Activated CD4-positive, alpha-beta memory T cell treated with anti-CD3 and anti-CD28 coated beads, Interleukin-2, amount 10 ng/mL, durations not matched to agents 7 days and 5 days (primary cell): Measurements from ENCODE around the gene LRP2. TPM values are rescaled to one million over a fixed set of nuclear protein-coding genes. Genes with fewer than 3 reads are reported as not detected.

Experiments
- CTCF ChIA-PET: fragments of 350-600 bp; sonication (Branson Sonifier 250); formaldehyde crosslinking; loops from one replicate; lab custom pipeline; 2021; ENCODE audit warnings: antibody characterized with exemption, inconsistent platforms; lab: Charles Lee
- POLR2A ChIA-PET: fragments of 350-600 bp; sonication (Branson Sonifier 250); formaldehyde crosslinking; loops from one replicate; lab custom pipeline; 2021; ENCODE audit warnings: antibody characterized with exemption; lab: Charles Lee
- DNase-seq: peaks from one replicate; pipeline ENCODE4 v3.0.0-alpha.2; 2020
- H3K27ac Mint-ChIP-seq: one replicate; pipeline ENCODE4 v1.8.0; 2021; ENCODE audit warnings: mild to moderate bottlenecking, mixed read lengths
- H3K27me3 Mint-ChIP-seq: one replicate; pipeline ENCODE4 v1.8.0; 2021; ENCODE audit warnings: mixed read lengths
- H3K36me3 Mint-ChIP-seq: one replicate; pipeline ENCODE4 v1.8.0; 2021; ENCODE audit warnings: low read depth, mixed read lengths
- H3K4me1 Mint-ChIP-seq: one replicate; pipeline ENCODE4 v1.8.0; 2021; ENCODE audit warnings: mixed read lengths
- H3K4me3 Mint-ChIP-seq: one replicate; pipeline ENCODE4 v1.8.0; 2021; ENCODE audit warnings: mild to moderate bottlenecking, mixed read lengths
- H3K9me3 Mint-ChIP-seq: one replicate; pipeline ENCODE4 v1.8.0; 2021; ENCODE audit warnings: mixed read lengths
- total RNA-seq, 2 experiments: library from RNA; stranded (reverse); gene quantifications; one replicate each; pipeline ENCODE4 v1.2.3, GENCODE V29; 2021

Gene LRP2
- total RNA-seq, 2 experiments from 2014 or later: 0.25 to 0.28 TPM

DNA sequence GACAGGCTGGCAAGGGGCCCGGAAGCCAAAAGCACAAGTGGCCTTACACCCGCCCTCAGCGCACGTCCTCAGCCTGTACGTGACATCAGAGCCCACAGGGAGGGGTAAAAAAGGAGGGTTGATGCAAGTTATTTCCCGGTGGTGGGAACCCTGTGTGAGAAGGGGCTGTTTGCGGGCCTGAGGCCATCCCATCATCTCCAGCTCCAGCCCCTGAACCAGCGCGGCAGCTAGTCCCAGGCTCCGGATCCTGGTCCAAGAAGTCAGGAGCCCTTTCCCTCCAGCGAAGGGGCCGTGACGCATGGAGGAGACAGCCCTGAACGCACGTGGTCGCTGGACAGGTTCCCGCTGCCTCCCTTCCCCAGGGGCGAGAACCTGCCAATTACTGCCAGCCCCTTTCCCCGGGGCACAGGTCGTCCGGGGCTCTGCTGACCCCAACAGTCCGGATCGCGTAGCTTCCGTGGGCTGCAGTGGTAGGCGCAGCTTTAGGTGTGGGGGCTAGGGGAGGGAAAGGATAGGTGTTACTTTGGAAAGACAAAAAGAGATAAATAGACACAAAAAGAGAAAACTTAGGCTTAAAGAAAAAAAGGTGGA lies 1.3 kb upstream of the LRP2 start:
- DNase-seq: peak; percentile 68
- CTCF ChIA-PET: no interaction called here
- Mint-ChIP-seq H3K27ac (peak overlapping the region; percentile 34), H3K36me3 (no peaks in the 10 kb centered on the region), H3K4me1 (peaks cover 37% of the 10 kb centered on the region), H3K9me3 (no peaks in the 10 kb centered on the region), H3K27me3 (peaks cover 44% of the 10 kb centered on the region), H3K4me3 (peak overlapping the region; percentile 87)
- POLR2A ChIA-PET: no interaction called here

DNA sequence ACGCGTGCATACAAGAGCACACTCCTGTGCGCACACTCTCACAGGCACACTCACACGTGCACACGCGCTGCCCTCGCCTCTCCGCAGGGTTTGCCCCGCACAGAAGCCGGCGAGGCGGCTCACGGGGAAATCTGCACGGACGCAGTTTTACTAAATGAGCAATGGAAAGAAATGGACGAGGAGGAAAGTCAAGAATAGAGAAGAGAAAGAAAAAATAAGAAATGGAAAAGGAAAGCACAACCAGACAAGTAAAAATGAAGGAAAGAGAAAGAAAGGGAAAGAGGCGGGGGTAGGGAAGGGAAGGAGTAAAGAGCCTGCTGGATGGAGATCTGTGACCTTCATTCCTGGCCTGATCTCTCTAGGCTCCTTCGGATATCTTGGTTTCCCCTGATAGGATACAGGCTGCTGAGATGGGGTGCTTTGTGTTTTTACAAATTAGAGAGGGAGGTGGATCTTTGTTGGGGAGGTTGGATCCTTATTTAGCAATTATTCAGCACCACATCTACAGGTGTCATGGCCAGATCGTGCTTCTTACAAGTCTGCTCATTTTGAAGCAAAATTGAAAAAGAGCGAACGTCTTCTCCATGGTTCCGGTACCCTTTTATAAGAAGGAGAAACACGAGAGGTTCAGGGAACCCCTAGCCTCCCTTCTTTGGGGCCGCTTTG lies 693 bp upstream of the LRP2 start:
- peak overlapping the region; percentile 87 for H3K4me3 Mint-ChIP-seq
- no peaks in the 10 kb centered on the region for H3K36me3 Mint-ChIP-seq
- H3K4me1 Mint-ChIP-seq: peaks cover 37% of the 10 kb centered on the region
- CTCF ChIA-PET: no interaction called here
- no peak for DNase-seq
- H3K27me3 Mint-ChIP-seq: peaks cover 49% of the 10 kb centered on the region
- H3K9me3 Mint-ChIP-seq: no peaks in the 10 kb centered on the region
- no peak overlapping the region for H3K27ac Mint-ChIP-seq
- POLR2A ChIA-PET: no interaction called here

- peaks cover 37% of the 10 kb centered on the region for H3K4me1 Mint-ChIP-seq
- peaks cover 56% of the 10 kb centered on the region for H3K27me3 Mint-ChIP-seq
- H3K27ac Mint-ChIP-seq: no peak overlapping the region
- peak; percentile 16 for DNase-seq
- H3K36me3 Mint-ChIP-seq: no peaks in the 10 kb centered on the region
- ChIA-PET CTCF (no interaction called here), POLR2A (interaction anchor here (1.4 kb wide), 1 partner anchor 118 kb away, joined by 3 read pairs; the partner anchor contains the start of gene BBS5)
- H3K9me3 Mint-ChIP-seq: no peaks in the 10 kb centered on the region
- peak overlapping the region; percentile 33 for H3K4me3 Mint-ChIP-seq
These were observed 622 bp downstream of the LRP2 start for GRCh38 chr2:169361706-169362117.

DNA sequence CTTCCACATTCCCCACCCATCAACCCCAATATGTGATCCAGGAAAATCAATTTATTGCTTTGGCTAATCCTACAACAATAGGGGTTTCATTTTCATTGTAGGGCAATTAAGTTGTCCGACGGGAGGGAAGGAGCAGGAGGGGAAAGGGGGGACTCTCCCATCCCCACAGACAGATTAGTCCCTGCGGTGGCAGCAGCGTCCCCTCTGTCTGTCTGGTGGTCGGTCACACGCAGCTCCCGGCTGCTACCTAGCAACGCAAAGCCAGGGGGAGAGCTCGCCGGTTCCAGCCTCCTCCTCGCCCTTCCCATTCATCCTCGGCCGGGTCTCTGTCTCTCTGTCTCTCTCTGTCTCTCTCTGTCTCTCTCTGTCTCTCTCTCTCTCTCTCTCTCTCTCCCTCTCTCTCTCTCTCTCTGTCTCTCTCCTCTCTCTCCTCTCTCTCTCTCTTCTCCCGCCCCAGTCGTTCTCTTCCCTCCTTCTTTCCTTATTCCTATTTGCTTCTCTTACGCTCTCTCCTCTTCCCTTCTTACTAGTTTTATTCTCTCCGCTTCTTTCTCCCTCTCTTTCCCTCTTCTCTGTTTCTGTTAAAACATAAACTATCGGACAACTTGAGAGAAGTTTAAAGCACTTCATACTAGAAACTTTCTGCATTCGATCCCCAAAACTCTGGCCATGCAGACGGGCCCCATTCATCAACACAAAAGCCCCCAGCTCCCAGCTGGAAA lies 1.2 kb downstream of the LRP2 start:
- Mint-ChIP-seq H3K27me3 (peaks cover 61% of the 10 kb centered on the region), H3K4me3 (peak overlapping the region; percentile 33), H3K9me3 (no peaks in the 10 kb centered on the region), H3K36me3 (no peaks in the 10 kb centered on the region), H3K27ac (no peak overlapping the region), H3K4me1 (peaks cover 37% of the 10 kb centered on the region)
- CTCF ChIA-PET: no interaction called here
- POLR2A ChIA-PET: interaction anchor here (1.4 kb wide), 1 partner anchor 118 kb away, joined by 3 read pairs; the partner anchor contains the start of gene BBS5
- DNase-seq: no peak

GRCh38 chr2:169358016-169358415 lies 4.3 kb downstream of the LRP2 start:
- peaks cover 54% of the 10 kb centered on the region for H3K27me3 Mint-ChIP-seq
- H3K4me3 Mint-ChIP-seq: no peak overlapping the region
- ChIA-PET CTCF (no interaction called here), POLR2A (no interaction called here)
- DNase-seq: no peak
- no peaks in the 10 kb centered on the region for H3K36me3 Mint-ChIP-seq
- peaks cover 16% of the 10 kb centered on the region for H3K4me1 Mint-ChIP-seq
- no peak overlapping the region for H3K27ac Mint-ChIP-seq
- H3K9me3 Mint-ChIP-seq: no peaks in the 10 kb centered on the region

DNA sequence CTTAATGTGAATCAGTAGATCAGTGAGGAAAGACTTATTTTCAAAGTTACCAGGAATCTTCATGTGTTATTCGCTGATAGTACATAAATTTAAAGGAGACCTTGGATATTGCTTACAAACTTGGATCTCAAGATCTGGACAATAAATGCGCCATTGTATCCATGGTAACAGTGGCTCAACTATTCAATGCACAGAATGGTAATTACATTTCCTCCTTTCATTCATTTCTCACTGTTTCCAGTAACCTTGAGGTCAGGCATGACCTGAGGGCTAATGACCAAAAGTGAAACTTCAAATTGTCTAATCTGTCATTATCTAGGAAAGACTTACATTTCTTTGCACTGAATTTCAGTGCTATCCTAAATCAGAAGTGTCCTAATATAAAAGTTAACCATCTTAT lies 8.1 kb downstream of the LRP2 start:
- POLR2A ChIA-PET: interaction anchor here (1.0 kb wide), 1 partner anchor 11 kb away, joined by 3 read pairs; no protein-coding TSS in a partner anchor
- Mint-ChIP-seq H3K4me3 (no peak overlapping the region), H3K9me3 (no peaks in the 10 kb centered on the region), H3K4me1 (no peaks in the 10 kb centered on the region), H3K36me3 (no peaks in the 10 kb centered on the region), H3K27ac (no peak overlapping the region), H3K27me3 (peaks cover 23% of the 10 kb centered on the region)
- DNase-seq: no peak
- CTCF ChIA-PET: no interaction called here

DNA sequence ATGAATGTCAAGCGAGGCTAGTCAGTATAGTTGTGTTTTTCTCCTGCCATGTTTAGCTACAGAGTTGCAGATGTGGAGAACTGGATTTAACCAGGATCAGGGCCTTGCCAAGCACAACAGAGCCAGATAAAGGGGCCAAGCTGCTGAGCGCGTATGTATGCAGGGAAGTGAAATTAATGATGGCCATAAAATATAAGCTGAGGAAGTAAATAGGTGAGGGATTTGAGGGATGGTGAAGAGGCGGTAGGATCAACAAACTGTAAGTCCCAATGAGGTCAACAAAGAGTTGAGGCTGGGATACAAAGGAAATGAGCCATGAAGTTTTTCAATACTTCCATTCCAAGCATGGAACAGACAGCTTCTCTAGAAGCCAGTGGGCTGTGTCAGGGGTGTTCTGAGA lies 10.6 kb downstream of the LRP2 start:
- H3K9me3 Mint-ChIP-seq: no peaks in the 10 kb centered on the region
- H3K27ac Mint-ChIP-seq: no peak overlapping the region
- POLR2A ChIA-PET: no interaction called here
- peaks cover 15% of the 10 kb centered on the region for H3K27me3 Mint-ChIP-seq
- no peak for DNase-seq
- no peaks in the 10 kb centered on the region for H3K36me3 Mint-ChIP-seq
- H3K4me3 Mint-ChIP-seq: no peak overlapping the region
- H3K4me1 Mint-ChIP-seq: no peaks in the 10 kb centered on the region
- CTCF ChIA-PET: no interaction called here

GRCh38 chr2:169349535-169349934 lies 12.8 kb downstream of the LRP2 start:
- H3K4me1 Mint-ChIP-seq: no peaks in the 10 kb centered on the region
- CTCF ChIA-PET: no interaction called here
- peaks cover 12% of the 10 kb centered on the region for H3K27me3 Mint-ChIP-seq
- H3K27ac Mint-ChIP-seq: no peak overlapping the region
- POLR2A ChIA-PET: no interaction called here
- DNase-seq: no peak
- H3K4me3 Mint-ChIP-seq: no peak overlapping the region
- no peaks in the 10 kb centered on the region for H3K9me3 Mint-ChIP-seq
- H3K36me3 Mint-ChIP-seq: no peaks in the 10 kb centered on the region

GRCh38 chr2:169348321-169349024 lies 13.9 kb downstream of the LRP2 start:
- Mint-ChIP-seq H3K27ac (no peak overlapping the region), H3K4me1 (no peaks in the 10 kb centered on the region), H3K9me3 (no peaks in the 10 kb centered on the region), H3K4me3 (no peak overlapping the region), H3K36me3 (no peaks in the 10 kb centered on the region), H3K27me3 (peaks cover 13% of the 10 kb centered on the region)
- DNase-seq: no peak
- ChIA-PET POLR2A (no interaction called here), CTCF (no interaction called here)

- Mint-ChIP-seq H3K27ac (no peak overlapping the region), H3K9me3 (no peaks in the 10 kb centered on the region), H3K27me3 (peaks cover 26% of the 10 kb centered on the region), H3K4me3 (no peak overlapping the region), H3K4me1 (no peaks in the 10 kb centered on the region), H3K36me3 (no peaks in the 10 kb centered on the region)
- no peak for DNase-seq
- ChIA-PET CTCF (no interaction called here), POLR2A (no interaction called here)
These were observed 16.6 kb downstream of the LRP2 start for GRCh38 chr2:169345486-169346437.

DNA sequence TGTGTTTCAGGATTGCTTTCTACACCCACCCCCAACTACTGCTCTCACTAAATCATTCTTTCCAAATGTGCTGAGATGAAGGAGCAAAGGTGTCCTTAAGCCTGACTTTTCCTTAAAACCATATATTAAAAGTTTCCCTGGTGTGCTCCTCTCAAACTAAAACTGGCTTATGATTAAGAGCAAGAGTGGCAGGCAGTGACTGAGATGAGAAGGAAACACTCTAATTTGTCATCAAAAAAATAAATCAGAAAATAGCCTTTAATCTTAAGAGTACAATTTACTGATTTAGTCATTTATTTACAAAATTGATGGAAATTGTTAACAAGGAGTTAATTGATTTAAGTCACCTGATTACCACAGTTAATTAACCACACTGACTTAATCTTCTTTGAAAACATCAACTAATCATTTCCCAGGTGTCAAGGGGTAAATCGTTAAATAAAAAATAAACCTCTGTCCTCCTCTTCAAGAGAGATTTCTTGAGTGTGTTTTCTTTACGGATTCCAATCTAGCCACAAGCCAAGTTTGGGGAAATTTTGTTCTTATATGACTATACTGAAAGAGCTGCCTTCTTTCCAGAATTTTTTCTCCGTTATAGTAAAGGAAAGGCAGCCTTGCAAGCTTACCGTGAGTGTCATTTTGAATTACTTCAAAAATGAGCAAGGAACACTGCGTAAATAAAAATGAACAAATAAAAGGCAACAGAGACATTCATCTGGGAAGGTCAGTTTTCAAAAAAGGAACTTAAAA lies 17.4 kb downstream of the LRP2 start:
- H3K4me3 Mint-ChIP-seq: no peak overlapping the region
- no peaks in the 10 kb centered on the region for H3K4me1 Mint-ChIP-seq
- CTCF ChIA-PET: no interaction called here
- no peaks in the 10 kb centered on the region for H3K36me3 Mint-ChIP-seq
- no peaks in the 10 kb centered on the region for H3K9me3 Mint-ChIP-seq
- no peak overlapping the region for H3K27ac Mint-ChIP-seq
- DNase-seq: no peak
- peaks cover 31% of the 10 kb centered on the region for H3K27me3 Mint-ChIP-seq
- POLR2A ChIA-PET: no interaction called here

- no peak overlapping the region for H3K4me3 Mint-ChIP-seq
- H3K27ac Mint-ChIP-seq: no peak overlapping the region
- no peaks in the 10 kb centered on the region for H3K9me3 Mint-ChIP-seq
- peaks cover 35% of the 10 kb centered on the region for H3K27me3 Mint-ChIP-seq
- CTCF ChIA-PET: no interaction called here
- POLR2A ChIA-PET: no interaction called here
- H3K36me3 Mint-ChIP-seq: no peaks in the 10 kb centered on the region
- no peak for DNase-seq
- no peaks in the 10 kb centered on the region for H3K4me1 Mint-ChIP-seq
These were observed 19.1 kb downstream of the LRP2 start for GRCh38 chr2:169343202-169343601.
